H1 (cell line): ENCODE data around the gene ZNF385B. TPM values are rescaled to one million over a fixed set of nuclear protein-coding genes. Genes with fewer than 3 reads are reported as not detected.

ENCODE experiments used
- CTCF ChIA-PET: fragments of 300-600 bp; sonication (Branson Sonifier 250); formaldehyde crosslinking; loops from one replicate; lab custom pipeline; 2021; ENCODE audit not compliant: partially characterized antibody; lab: Charles Lee
- POLR2A ChIA-PET: fragments of 300-600 bp; sonication (Branson Sonifier 250); formaldehyde crosslinking; loops from one replicate; lab custom pipeline; 2021; ENCODE audit warnings: inconsistent platforms; ENCODE audit not compliant: partially characterized antibody; lab: Charles Lee
- DNase-seq, 2 experiments: peaks; one replicate each; pipeline versions ENCODE4 v3.0.0 to v3.0.0-alpha.2; 2010 to 2022; ENCODE audit warnings: low spot score in 2 of 2, low read depth in 1 of 2, mixed read lengths in 1 of 2
- FAIRE-seq: peaks from 2 replicates; lab custom pipeline; 2011; peaks lifted over from hg19 to GRCh38; lab: Jason Lieb, UNC
- H2AFZ ChIP-seq: 2 replicates; pipeline ENCODE4 v1.8.1; 2012; ENCODE audit warnings: low read length, inconsistent platforms
- H2AK5ac ChIP-seq: 2 replicates; pipeline ENCODE4 v1.6.1; 2013; ENCODE audit warnings: low read depth, low read length
- H2BK120ac ChIP-seq: replicated peaks from 2 replicates; pipeline ENCODE3; 2013; ENCODE audit warnings: low read depth, low read length, inconsistent platforms
- H2BK12ac ChIP-seq: 2 replicates; pipeline ENCODE4 v1.6.1; 2013; ENCODE audit warnings: low read depth, low read length
- H2BK15ac ChIP-seq: 2 replicates; pipeline ENCODE4 v1.6.1; 2013; ENCODE audit warnings: low read length
- H2BK20ac ChIP-seq: 2 replicates; pipeline ENCODE4 v1.6.1; 2013; ENCODE audit warnings: low read length
- H2BK5ac ChIP-seq: 2 replicates; pipeline ENCODE4 v1.6.1; 2013; ENCODE audit warnings: low read depth, low read length
- H3K14ac ChIP-seq: 2 replicates; pipeline ENCODE4 v1.6.1; 2013; ENCODE audit warnings: inconsistent platforms; ENCODE audit not compliant: insufficient read length
- H3K18ac ChIP-seq: 2 replicates; pipeline ENCODE4 v1.6.1; 2013; ENCODE audit warnings: low read length; ENCODE audit errors: extremely low read depth
- H3K23ac ChIP-seq: 2 replicates; pipeline ENCODE4 v1.6.1; 2013; ENCODE audit warnings: inconsistent platforms; ENCODE audit not compliant: insufficient read length
- H3K23me2 ChIP-seq: 2 replicates; pipeline ENCODE4 v1.6.1; 2013; ENCODE audit warnings: low read depth, low read length
- H3K27ac ChIP-seq: 2 replicates; pipeline ENCODE4 v1.6.1; 2011; ENCODE audit warnings: low read depth, low read length, inconsistent platforms
- H3K27me3 ChIP-seq, 4 experiments: replicated peaks in 1 of 4; 1 replicate in 1 of 4; 2 replicates in 3 of 4; pipeline versions ENCODE4 v1.6.1 to v1.8.1; 2011 to 2013; ENCODE audit warnings: low read length in 3 of 4, mild to moderate bottlenecking in 3 of 4, inconsistent platforms in 2 of 4, mixed read lengths in 2 of 4, moderate library complexity in 1 of 4; ENCODE audit not compliant: control insufficient read depth in 3 of 4, insufficient read depth in 3 of 4; ENCODE audit errors: extremely low read depth in 1 of 4
- H3K36me3 ChIP-seq, 4 experiments: 2 replicates each; pipeline versions ENCODE4 v1.6.1 to v1.8.1; 2011 to 2013; ENCODE audit warnings: mild to moderate bottlenecking in 4 of 4, low read length in 3 of 4, moderate library complexity in 2 of 4, control low read depth in 1 of 4, inconsistent platforms in 1 of 4; ENCODE audit not compliant: insufficient read depth in 4 of 4, control insufficient read depth in 2 of 4
- H3K4ac ChIP-seq: replicated peaks from 2 replicates; pipeline ENCODE3; 2013; ENCODE audit warnings: low read length, low read depth, mixed read lengths, inconsistent platforms; ENCODE audit not compliant: insufficient read length
- H3K4me1 ChIP-seq, 4 experiments: replicated peaks in 1 of 4; 1 replicate in 1 of 4; 2 replicates in 3 of 4; pipeline versions ENCODE4 v1.6.1 to v1.8.1; 2011 to 2013; ENCODE audit warnings: low read length in 3 of 4, inconsistent platforms in 2 of 4, mixed read lengths in 1 of 4; ENCODE audit not compliant: insufficient read depth in 4 of 4, control insufficient read depth in 3 of 4
- H3K4me2 ChIP-seq, 2 experiments: 2 replicates each; pipeline versions ENCODE4 v1.6.1 to v1.8.1; 2011 to 2013; ENCODE audit warnings: low read depth in 2 of 2, low read length in 2 of 2, control low read depth in 1 of 2, inconsistent platforms in 1 of 2, mild to moderate bottlenecking in 1 of 2; ENCODE audit not compliant: insufficient read depth in 1 of 2
- H3K4me3 ChIP-seq, 4 experiments: fragments of 200-600, 300-600 bp in 1 of 4; sonication (generic), shearing (Covaris generic), sonication (Bioruptor Twin) in 1 of 4; 2 replicates each; pipeline versions ENCODE4 v1.5.1 to v1.8.1; 2011 to 2016; ENCODE audit warnings: low read length in 4 of 4, low read depth in 3 of 4, control low read depth in 2 of 4, inconsistent platforms in 2 of 4, mild to moderate bottlenecking in 2 of 4, mixed read lengths in 1 of 4, moderate library complexity in 1 of 4; ENCODE audit not compliant: insufficient read depth in 2 of 4; ENCODE audit errors: extremely low read depth in 1 of 4
- H3K56ac ChIP-seq: replicated peaks from 2 replicates; pipeline ENCODE3; 2013; ENCODE audit warnings: low read depth, mild to moderate bottlenecking, mixed read lengths, low read length, inconsistent platforms; ENCODE audit not compliant: insufficient read length
- H3K79me1 ChIP-seq: 2 replicates; pipeline ENCODE4 v1.6.1; 2013; ENCODE audit warnings: low read depth, low read length, control low read depth
- H3K79me2 ChIP-seq, 2 experiments: 2 replicates each; pipeline versions ENCODE4 v1.6.1 to v1.8.1; 2012 to 2013; ENCODE audit warnings: low read length in 2 of 2, mild to moderate bottlenecking in 2 of 2, inconsistent platforms in 1 of 2; ENCODE audit not compliant: insufficient read depth in 2 of 2, control insufficient read depth in 1 of 2
- H3K9ac ChIP-seq, 4 experiments: replicated peaks in 1 of 4; 1 replicate in 1 of 4; 2 replicates in 3 of 4; pipeline versions ENCODE4 v1.6.1 to v1.8.1; 2011 to 2013; ENCODE audit warnings: low read depth in 3 of 4, low read length in 3 of 4, control low read depth in 2 of 4, mild to moderate bottlenecking in 2 of 4, moderate library complexity in 2 of 4, inconsistent platforms in 1 of 4; ENCODE audit errors: extremely low read depth in 1 of 4
- H3K9me3 ChIP-seq, 2 experiments: 2 replicates each; pipeline versions ENCODE4 v1.6.1 to v1.8.1; 2012 to 2013; ENCODE audit warnings: mild to moderate bottlenecking in 2 of 2, moderate library complexity in 2 of 2, control low read depth in 1 of 2, inconsistent platforms in 1 of 2, low read depth in 1 of 2, low read length in 1 of 2, mixed read lengths in 1 of 2; ENCODE audit not compliant: insufficient read depth in 2 of 2
- H4K20me1 ChIP-seq, 2 experiments: replicated peaks in 1 of 2; 2 replicates each; pipeline versions ENCODE3 to v1.8.1; 2011 to 2013; ENCODE audit warnings: inconsistent platforms in 2 of 2, low read length in 2 of 2, mild to moderate bottlenecking in 1 of 2; ENCODE audit not compliant: insufficient read depth in 2 of 2, control insufficient read depth in 1 of 2
- H4K5ac ChIP-seq: 2 replicates; pipeline ENCODE4 v1.6.1; 2013; ENCODE audit warnings: low read length, low read depth, mixed read lengths, inconsistent platforms; ENCODE audit not compliant: insufficient read length
- H4K8ac ChIP-seq: 2 replicates; pipeline ENCODE4 v1.8.0; 2013; ENCODE audit warnings: mild to moderate bottlenecking, moderate library complexity, low read length, inconsistent platforms; ENCODE audit not compliant: insufficient read depth; ENCODE audit errors: extremely low read depth
- H4K91ac ChIP-seq: replicated peaks from 2 replicates; pipeline ENCODE3; 2013; ENCODE audit warnings: low read length, mixed read lengths, inconsistent platforms; ENCODE audit not compliant: insufficient read length
- ATF3 ChIP-seq: IDR thresholded peaks from 2 replicates; pipeline ENCODE4 v1.6.1; 2011; ENCODE audit warnings: low read depth, mild to moderate bottlenecking, low read length; ENCODE audit not compliant: insufficient read depth
- polyA plus RNA-seq, 7 experiments: library from polyadenylated mRNA; depleted of rRNA in 3 of 7; stranded (reverse) in 5 of 7; unstranded in 2 of 7; fragments of >200 nt in 5 of 7; fragments of 200-250 nt in 2 of 7; gene quantifications; 1 replicate in 5 of 7; 2 replicates in 1 of 7; 4 replicates in 1 of 7; pipeline versions ENCODE4 v1.2.1 to v1.2.3, GENCODE V29; 2011 to 2013; ENCODE audit warnings: missing spikeins in 2 of 7, mixed read lengths in 2 of 7
- total RNA-seq: library from RNA; stranded (reverse); fragmentation: NEBNext Ultra II Directional; extraction: Animal tissue kit (Norgen Biotek cat#: 25700); gene quantifications from 2 replicates; pipeline ENCODE4 v1.2.1, GENCODE V29; 2021

ZNF385B gene
- total and polyA plus RNA-seq, 2 of the 8 experiments (the other 6 are each of a cell fraction or from before 2014, with no cell fraction given), result 1.1 to 3.7 TPM

- DNase-seq (no peak), FAIRE-seq (no peak)
- no peaks in the 10 kb centered on the region for H3K4me1 ChIP-seq
- no peak overlapping the region for H4K8ac ChIP-seq
- ChIA-PET CTCF (interaction anchor here (1.0 kb wide), 1 partner anchor 302 kb away, joined by 5 read pairs; no protein-coding TSS in a partner anchor), POLR2A (no interaction called here)
- H3K9ac ChIP-seq, result no peak overlapping the region
- H2AK5ac ChIP-seq, result no peak overlapping the region
- H4K91ac ChIP-seq, result no peak overlapping the region
- H3K4me2 ChIP-seq, result no peak overlapping the region
- H2AFZ ChIP-seq, result no peak overlapping the region
- TF ChIP-seq ATF3, result no peak
- H2BK20ac ChIP-seq, result no peak overlapping the region
- H3K79me2 ChIP-seq, result no peaks in the 10 kb centered on the region
- no peak overlapping the region for H3K56ac ChIP-seq
- no peaks in the 10 kb centered on the region for H3K36me3 ChIP-seq
- no peaks in the 10 kb centered on the region for H3K27me3 ChIP-seq
- H3K79me1 ChIP-seq, result no peaks in the 10 kb centered on the region
- no peaks in the 10 kb centered on the region for H3K9me3 ChIP-seq
- no peak overlapping the region for H3K27ac ChIP-seq
- no peaks in the 10 kb centered on the region for H3K23me2 ChIP-seq
- H3K4me3 ChIP-seq, result no peak overlapping the region
- no peak overlapping the region for H2BK5ac ChIP-seq
- H3K14ac ChIP-seq, result no peak overlapping the region
- H2BK15ac ChIP-seq, result no peak overlapping the region
- no peak overlapping the region for H3K18ac ChIP-seq
- H4K5ac ChIP-seq, result no peak overlapping the region
- H2BK12ac ChIP-seq, result no peak overlapping the region
- H3K23ac ChIP-seq, result no peak overlapping the region
- no peak overlapping the region for H3K4ac ChIP-seq
- no peak overlapping the region for H2BK120ac ChIP-seq
- H4K20me1 ChIP-seq, result no peaks in the 10 kb centered on the region
Observed at GRCh38 chr2:179724403-179724802, 137.0 kb downstream of the ZNF385B start.
